ENCODE data around the gene ATF3.
"Not testable (repeated sequence)": the region's sequence is repeated elsewhere in the genome, so short reads cannot be mapped to it uniquely, and the experiment has no call there.

The ATF3 gene

GRCh38 chr1:212628046-212628445, 19.5 kb downstream of the ATF3 start:
- DNase-seq (ENCODE audit: low read depth in 2 of 2): no peak

GRCh38 chr1:212628813-212629415, 20.4 kb downstream of the ATF3 start:
- DNase-seq (ENCODE audit: low read depth in 2 of 2): no peak

GRCh38 chr1:212629450-212630157, 21.0 kb downstream of the ATF3 start:
- no peak for DNase-seq (ENCODE audit: low read depth in 2 of 2)

- no peak for DNase-seq (ENCODE audit: low read depth in 2 of 2)
These were observed 21.8 kb downstream of the ATF3 start for GRCh38 chr1:212630158-212630900.

- no peak for DNase-seq (ENCODE audit: low read depth in 2 of 2)
These were observed 24.6 kb downstream of the ATF3 start for GRCh38 chr1:212633161-212633560.

GRCh38 chr1:212634252-212634651, 25.7 kb downstream of the ATF3 start:
- DNase-seq (ENCODE audit: low read depth in 2 of 2): no peak

- DNase-seq (ENCODE audit: low read depth in 2 of 2): no peak
These were observed 26.6 kb downstream of the ATF3 start for GRCh38 chr1:212635141-212635631.

DNA sequence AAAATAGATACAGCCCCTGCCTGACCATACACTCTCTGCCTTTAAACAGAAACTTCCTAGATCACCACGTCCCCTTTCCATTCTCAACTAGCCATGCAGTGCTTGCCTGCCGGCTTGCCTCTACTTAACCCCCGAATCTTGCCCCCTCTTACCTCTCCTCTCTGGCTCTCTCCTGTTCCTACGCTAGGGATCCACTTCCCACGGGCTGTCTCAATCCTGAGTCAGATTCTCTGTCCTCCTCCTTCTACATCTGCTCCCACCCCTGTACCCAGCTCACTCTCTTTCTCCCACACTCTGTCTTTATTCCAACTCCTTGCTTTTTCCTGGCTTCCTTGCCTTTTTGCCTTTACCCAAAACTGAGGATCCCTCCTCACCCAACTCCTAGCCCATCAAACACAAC, 29.3 kb downstream of the ATF3 start:
- no peak for DNase-seq (ENCODE audit: low read depth in 2 of 2)

GRCh38 chr1:212638492-212639151, 30.1 kb downstream of the ATF3 start:
- DNase-seq (ENCODE audit: low read depth in 2 of 2): peak; percentile 83 to 84

DNA sequence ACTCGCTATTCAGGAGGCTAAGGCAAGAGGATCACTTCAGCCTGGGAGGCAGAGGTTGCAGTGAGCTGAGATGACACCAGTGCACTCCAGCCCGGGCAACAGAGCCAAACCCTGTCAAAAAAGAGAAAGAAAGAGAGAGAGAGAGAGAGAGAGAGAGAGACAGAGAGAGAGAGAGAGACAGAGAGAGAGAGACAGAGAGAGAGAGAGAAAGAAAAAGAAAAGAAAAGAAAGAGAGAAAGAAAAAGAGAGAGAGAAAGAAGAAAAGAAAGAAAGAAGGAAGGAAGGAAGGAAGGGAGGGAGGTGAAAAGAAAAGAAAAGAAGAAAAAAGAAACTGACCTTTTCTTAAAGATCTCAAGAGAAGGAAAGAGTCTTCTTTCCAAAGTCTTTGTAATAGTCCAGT, 31.0 kb downstream of the ATF3 start:
- DNase-seq (ENCODE audit: low read depth in 2 of 2): not testable (repeated sequence)

DNA sequence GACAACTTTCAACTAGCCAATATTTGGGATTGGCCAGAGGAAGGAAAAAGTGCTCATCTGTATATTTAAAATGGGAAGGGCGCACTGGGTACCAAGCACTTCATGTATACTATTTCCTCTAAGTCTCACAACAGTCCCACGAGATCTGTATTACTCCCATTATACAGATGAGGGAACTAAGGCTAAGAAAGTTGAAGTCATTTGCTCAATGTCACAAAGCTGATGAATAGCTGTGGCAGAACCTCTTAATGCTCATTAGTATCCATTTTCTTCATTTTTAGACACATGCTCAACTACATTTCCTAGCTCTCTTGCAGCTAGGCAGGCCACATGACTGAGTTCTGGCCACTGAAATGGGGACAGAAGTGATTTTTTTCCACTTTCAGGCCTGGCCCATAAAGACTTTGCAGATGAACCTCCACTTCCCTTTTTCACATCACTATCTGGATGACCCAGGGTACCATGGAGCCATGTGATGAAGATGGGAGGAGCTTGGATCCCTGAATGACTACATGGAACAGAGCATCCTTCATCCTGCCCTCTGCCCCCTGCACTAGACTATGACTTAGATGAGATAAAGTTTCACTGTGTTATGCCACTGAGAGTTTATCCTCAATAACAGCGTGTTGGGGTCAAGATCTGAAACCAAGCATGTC, 31.8 kb downstream of the ATF3 start:
- DNase-seq (ENCODE audit: low read depth in 2 of 2): no peak

DNA sequence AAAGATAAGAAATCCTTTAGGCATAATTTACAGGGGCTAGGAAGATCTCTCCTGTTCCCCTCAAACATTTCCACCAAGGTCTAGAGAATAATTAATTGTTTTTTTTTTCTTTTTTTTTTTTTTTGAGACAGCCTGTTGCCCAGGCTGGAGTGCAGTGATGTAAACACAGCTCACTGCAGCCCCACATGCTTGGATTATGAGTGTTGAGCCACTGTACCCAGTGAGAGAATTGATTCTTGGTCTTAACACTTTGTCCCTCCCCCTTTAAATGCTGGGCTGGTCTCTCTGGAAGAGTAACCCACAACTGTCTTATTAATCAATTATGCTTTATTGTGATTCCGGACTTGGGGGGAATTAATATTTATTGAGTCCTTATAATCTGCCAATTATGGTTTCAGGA, 33.4 kb downstream of the ATF3 start:
- DNase-seq (ENCODE audit: low read depth in 2 of 2): no peak

DNA sequence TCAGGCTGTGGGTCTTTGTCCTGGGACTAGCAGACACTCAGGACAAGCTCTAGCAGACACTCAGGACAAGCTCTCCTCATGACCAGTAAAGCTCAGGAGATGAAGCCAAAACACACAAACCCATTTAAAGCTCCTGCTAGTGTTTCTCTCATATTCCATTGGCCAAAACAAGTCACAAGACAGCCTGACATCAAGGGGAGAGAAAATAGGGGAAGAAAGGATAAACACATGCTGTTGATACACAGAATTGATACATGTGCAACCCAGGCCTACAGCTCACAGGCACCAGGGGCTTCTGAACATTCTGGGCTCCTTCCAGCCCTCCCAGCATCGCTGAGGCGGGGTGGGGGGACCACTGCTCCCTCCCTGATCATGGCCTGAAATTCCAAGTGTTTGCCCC, 35.3 kb downstream of the ATF3 start:
- no peak for DNase-seq (ENCODE audit: low read depth in 2 of 2)

- DNase-seq (ENCODE audit: low read depth in 2 of 2): no peak
These were observed 36.4 kb downstream of the ATF3 start for GRCh38 chr1:212644866-212645545.

GRCh38 chr1:212645546-212646543, 37.3 kb downstream of the ATF3 start:
- DNase-seq (ENCODE audit: low read depth in 2 of 2): no peak

- no peak for DNase-seq (ENCODE audit: low read depth in 2 of 2)
These were observed 38.0 kb downstream of the ATF3 start for GRCh38 chr1:212646588-212646987.

DNA sequence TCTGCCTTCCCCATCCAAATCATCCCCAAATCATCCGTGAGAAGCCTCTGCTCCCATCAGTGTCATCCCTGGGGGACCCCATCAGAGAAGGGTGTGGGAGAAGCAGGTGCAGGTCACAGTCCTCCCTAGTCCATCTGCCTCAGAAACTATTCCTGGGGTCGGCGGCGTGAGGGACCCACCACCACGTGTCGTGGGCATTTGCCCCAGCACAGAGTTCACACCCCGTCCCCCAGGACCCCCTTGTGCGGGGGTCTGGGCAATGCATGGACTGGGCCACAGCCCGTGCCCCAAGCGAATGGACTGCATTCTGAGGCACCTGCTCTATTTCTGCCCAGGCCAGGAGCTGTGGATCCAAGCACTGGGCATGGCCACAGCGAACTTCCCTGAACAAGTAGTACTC, 38.4 kb downstream of the ATF3 start:
- DNase-seq (ENCODE audit: low read depth in 2 of 2): no peak

DNA sequence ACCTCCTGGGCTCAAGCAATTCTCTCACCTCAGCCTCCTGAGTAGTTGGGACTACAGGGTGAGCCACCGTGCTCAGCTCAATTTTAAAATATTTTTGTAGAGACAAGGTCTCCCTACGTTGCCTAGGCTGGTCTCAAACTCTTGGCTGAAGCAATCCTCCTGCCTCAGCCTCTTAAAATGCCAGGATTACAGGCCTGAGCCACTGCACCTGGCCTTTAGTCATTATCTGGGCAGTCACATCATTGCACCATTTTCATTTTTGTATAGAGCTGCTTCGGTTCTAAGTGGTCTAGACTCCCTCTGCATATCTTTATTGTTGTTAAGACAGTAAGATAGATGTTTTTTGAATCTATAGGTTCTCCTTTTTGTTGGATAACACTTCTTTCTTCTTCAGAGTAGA, 39.9 kb downstream of the ATF3 start:
- no peak for DNase-seq (ENCODE audit: low read depth in 2 of 2)

DNA sequence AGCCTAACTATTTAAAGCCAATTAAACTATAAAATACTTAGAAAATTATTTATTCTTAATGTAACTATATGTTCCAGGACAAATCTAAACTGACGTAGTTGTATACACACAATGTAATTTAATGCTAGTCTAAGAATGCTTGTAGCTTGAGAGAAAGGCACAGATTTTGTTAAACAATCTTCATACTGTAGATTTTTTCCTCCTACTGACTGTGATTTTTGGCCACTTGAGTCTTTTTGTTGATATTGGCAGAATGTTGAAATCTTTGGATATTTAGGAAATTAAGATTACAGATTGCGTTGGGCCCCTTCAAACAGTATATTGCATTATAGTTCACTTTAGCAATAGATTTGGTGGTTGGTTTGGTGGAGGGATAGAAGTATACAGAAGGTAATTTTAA, 40.5 kb downstream of the ATF3 start:
- DNase-seq (ENCODE audit: low read depth in 2 of 2): no peak

GRCh38 chr1:212650228-212650627, 41.7 kb downstream of the ATF3 start:
- DNase-seq (ENCODE audit: low read depth in 2 of 2): no peak

Data from fibroblast of skin of left quadriceps (primary cell).